K562 (cell line): ENCODE measurements around the gene CRIP3. TPM values are rescaled to one million over a fixed set of nuclear protein-coding genes. Genes with fewer than 3 reads are reported as not detected.

Source experiments
- HMGN3 ChIP-seq: IDR thresholded peaks from 2 replicates; pipeline ENCODE4 v1.6.1; 2011; ENCODE audit warnings: borderline replicate concordance, low read depth, mild to moderate bottlenecking, mixed read lengths, low read length; ENCODE audit not compliant: insufficient read length; ENCODE audit errors: extremely low read depth
- HSF4 ChIP-seq: fragments of 250-450 bp; sonication (Bioruptor Pico); IDR thresholded peaks from 2 replicates; pipeline ENCODE4 v2.1.2; 2022; ENCODE audit warnings: mild to moderate bottlenecking, moderate library complexity, borderline replicate concordance
- polyA plus RNA-seq, 8 experiments: library from polyadenylated mRNA; depleted of rRNA in 4 of 8; stranded (reverse) in 5 of 8; unstranded in 3 of 8; fragments of >200 nt; fragmentation: Nextera tagmentation in 2 of 8; fragmentation: Illumina TruSeq in 1 of 8; extraction: Ambion mirVana in 2 of 8; extraction: Trizol in 1 of 8; gene quantifications; 2 replicates each; pipeline versions ENCODE4 v1.2.1 to v1.2.3, GENCODE V29; 2011 to 2014; ENCODE audit warnings: inconsistent platforms in 1 of 8, missing spikeins in 1 of 8
- total RNA-seq, 7 experiments: library from RNA; depleted of rRNA in 6 of 7; stranded (reverse); fragments of >200 nt in 6 of 7; fragmentation: Illumina TruSeq in 2 of 7; extraction: Trizol in 2 of 7; gene quantifications; 2 replicates each; pipeline versions ENCODE4 v1.2.1 to v1.2.3, GENCODE V29; 2011 to 2021; ENCODE audit warnings: low replicate concordance in 1 of 7
- TF ChIP-seq, protein P1 (sequence below): sonication (generic); formaldehyde crosslinking; IDR thresholded peaks from 2 replicates; pipeline ENCODE4 v1.8.0; 2022; ENCODE audit warnings: missing genetic modification reagents, mild to moderate bottlenecking, borderline replicate concordance
- TF ChIP-seq, protein P2 (sequence below): fragments of 250-450 bp; sonication (Bioruptor Pico); IDR thresholded peaks from 2 replicates; pipeline ENCODE4 v1.8.0; 2021; ENCODE audit warnings: moderate library complexity, mild to moderate bottlenecking, inconsistent platforms
- TF ChIP-seq, protein P3 (sequence below): fragments of 450-650 bp; conservative IDR thresholded peaks from 2 replicates; pipeline ENCODE4 v1.6.1; 2016; ENCODE audit warnings: missing genetic modification characterization, low read depth, mild to moderate bottlenecking, missing compliant biosample characterization, moderate library complexity
- TF ChIP-seq, protein P4 (sequence below): fragments of 450-650 bp; formaldehyde crosslinking; IDR thresholded peaks from 2 replicates; pipeline ENCODE4 v1.4.0; 2020; ENCODE audit warnings: mild to moderate bottlenecking, moderate library complexity
- TF ChIP-seq, protein P5 (sequence below): sonication (generic); formaldehyde crosslinking; IDR thresholded peaks from 2 replicates; pipeline ENCODE4 v1.8.1; 2023; ENCODE audit warnings: mild to moderate bottlenecking, missing genetic modification reagents
- TF ChIP-seq, protein P6 (sequence below): fragments of 450-650 bp; IDR thresholded peaks from 2 replicates; pipeline ENCODE4 v1.6.1; 2016; ENCODE audit warnings: borderline replicate concordance

The CRIP3 gene
- total and polyA plus RNA-seq, 9 of the 15 experiments (the other 6 are each of a cell fraction or from before 2014, with no cell fraction given) = 0.36 to 2.1 (median 0.87) TPM

DNA sequence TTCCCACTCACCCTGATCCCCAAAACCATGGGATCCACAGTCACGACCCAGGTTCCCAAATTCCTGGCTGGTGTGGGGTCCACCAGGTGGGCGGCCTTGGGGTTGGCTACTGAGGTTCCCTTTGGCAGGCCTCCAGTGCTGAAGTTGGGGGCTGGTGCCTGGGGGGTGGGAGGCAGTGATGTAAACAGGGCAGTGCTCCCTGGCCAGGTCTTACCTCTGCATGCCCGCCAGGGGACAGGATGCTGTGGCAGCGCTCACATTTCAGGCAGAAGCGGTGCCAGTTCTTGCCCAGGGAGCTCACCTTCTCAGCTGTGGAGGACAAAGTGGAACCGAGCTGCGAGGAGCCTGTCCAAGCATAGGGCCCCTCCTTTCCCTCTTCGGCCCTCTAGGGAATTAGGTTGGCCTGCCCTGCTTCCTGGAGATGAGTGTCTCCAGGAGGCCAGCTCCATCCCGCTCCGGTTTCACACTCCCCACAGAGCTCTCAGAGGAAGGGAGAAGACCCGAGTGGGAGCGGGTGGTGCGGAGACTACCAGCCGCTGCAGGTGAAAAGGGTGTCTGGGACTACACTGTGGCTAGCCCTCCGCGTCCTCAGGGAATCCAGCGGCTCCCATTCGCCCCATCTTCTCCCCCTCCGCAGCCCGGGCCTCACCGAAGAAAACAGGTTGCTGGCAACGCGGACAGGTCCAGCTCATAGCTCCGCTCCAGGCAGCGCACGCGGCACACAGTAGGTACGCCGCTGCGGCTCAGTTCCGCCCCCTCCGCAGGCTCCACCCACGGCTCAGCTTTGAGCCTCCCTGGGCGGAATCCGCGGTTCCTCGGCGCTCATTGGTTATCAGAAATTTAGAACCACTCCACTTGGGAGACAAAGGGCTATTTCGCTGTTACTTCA, at the start of gene CRIP3 (continued):
- TF ChIP-seq, protein P1, sequence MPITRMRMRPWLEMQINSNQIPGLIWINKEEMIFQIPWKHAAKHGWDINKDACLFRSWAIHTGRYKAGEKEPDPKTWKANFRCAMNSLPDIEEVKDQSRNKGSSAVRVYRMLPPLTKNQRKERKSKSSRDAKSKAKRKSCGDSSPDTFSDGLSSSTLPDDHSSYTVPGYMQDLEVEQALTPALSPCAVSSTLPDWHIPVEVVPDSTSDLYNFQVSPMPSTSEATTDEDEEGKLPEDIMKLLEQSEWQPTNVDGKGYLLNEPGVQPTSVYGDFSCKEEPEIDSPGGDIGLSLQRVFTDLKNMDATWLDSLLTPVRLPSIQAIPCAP (CRISPR knock-in tag) = no peak
- TF ChIP-seq, protein P2, sequence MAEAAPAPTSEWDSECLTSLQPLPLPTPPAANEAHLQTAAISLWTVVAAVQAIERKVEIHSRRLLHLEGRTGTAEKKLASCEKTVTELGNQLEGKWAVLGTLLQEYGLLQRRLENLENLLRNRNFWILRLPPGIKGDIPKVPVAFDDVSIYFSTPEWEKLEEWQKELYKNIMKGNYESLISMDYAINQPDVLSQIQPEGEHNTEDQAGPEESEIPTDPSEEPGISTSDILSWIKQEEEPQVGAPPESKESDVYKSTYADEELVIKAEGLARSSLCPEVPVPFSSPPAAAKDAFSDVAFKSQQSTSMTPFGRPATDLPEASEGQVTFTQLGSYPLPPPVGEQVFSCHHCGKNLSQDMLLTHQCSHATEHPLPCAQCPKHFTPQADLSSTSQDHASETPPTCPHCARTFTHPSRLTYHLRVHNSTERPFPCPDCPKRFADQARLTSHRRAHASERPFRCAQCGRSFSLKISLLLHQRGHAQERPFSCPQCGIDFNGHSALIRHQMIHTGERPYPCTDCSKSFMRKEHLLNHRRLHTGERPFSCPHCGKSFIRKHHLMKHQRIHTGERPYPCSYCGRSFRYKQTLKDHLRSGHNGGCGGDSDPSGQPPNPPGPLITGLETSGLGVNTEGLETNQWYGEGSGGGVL = no peak
- TF ChIP-seq HSF4 (CRISPR knock-in tag) (no peak), HMGN3 (no peak)
- TF ChIP-seq, protein P3, sequence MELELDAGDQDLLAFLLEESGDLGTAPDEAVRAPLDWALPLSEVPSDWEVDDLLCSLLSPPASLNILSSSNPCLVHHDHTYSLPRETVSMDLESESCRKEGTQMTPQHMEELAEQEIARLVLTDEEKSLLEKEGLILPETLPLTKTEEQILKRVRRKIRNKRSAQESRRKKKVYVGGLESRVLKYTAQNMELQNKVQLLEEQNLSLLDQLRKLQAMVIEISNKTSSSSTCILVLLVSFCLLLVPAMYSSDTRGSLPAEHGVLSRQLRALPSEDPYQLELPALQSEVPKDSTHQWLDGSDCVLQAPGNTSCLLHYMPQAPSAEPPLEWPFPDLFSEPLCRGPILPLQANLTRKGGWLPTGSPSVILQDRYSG (tag) = no peak
- TF ChIP-seq, protein P4, sequence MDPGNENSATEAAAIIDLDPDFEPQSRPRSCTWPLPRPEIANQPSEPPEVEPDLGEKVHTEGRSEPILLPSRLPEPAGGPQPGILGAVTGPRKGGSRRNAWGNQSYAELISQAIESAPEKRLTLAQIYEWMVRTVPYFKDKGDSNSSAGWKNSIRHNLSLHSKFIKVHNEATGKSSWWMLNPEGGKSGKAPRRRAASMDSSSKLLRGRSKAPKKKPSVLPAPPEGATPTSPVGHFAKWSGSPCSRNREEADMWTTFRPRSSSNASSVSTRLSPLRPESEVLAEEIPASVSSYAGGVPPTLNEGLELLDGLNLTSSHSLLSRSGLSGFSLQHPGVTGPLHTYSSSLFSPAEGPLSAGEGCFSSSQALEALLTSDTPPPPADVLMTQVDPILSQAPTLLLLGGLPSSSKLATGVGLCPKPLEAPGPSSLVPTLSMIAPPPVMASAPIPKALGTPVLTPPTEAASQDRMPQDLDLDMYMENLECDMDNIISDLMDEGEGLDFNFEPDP (CRISPR knock-in tag) = no peak
- TF ChIP-seq, protein P5, sequence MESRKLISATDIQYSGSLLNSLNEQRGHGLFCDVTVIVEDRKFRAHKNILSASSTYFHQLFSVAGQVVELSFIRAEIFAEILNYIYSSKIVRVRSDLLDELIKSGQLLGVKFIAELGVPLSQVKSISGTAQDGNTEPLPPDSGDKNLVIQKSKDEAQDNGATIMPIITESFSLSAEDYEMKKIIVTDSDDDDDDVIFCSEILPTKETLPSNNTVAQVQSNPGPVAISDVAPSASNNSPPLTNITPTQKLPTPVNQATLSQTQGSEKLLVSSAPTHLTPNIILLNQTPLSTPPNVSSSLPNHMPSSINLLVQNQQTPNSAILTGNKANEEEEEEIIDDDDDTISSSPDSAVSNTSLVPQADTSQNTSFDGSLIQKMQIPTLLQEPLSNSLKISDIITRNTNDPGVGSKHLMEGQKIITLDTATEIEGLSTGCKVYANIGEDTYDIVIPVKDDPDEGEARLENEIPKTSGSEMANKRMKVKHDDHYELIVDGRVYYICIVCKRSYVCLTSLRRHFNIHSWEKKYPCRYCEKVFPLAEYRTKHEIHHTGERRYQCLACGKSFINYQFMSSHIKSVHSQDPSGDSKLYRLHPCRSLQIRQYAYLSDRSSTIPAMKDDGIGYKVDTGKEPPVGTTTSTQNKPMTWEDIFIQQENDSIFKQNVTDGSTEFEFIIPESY = 0 out of 2 replicates have a peak, but pooled peaks have one; percentile 28
- TF ChIP-seq, protein P6, sequence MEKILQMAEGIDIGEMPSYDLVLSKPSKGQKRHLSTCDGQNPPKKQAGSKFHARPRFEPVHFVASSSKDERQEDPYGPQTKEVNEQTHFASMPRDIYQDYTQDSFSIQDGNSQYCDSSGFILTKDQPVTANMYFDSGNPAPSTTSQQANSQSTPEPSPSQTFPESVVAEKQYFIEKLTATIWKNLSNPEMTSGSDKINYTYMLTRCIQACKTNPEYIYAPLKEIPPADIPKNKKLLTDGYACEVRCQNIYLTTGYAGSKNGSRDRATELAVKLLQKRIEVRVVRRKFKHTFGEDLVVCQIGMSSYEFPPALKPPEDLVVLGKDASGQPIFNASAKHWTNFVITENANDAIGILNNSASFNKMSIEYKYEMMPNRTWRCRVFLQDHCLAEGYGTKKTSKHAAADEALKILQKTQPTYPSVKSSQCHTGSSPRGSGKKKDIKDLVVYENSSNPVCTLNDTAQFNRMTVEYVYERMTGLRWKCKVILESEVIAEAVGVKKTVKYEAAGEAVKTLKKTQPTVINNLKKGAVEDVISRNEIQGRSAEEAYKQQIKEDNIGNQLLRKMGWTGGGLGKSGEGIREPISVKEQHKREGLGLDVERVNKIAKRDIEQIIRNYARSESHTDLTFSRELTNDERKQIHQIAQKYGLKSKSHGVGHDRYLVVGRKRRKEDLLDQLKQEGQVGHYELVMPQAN = no peak
